GM12892 (cell line): Measurements from ENCODE around the gene MAD2L2.

Experiments
- DNase-seq: peaks from one replicate; pipeline ENCODE4 v3.0.0; 2011; ENCODE audit not compliant: insufficient read length
- FAIRE-seq: peaks from 2 replicates; lab custom pipeline; 2011; peaks lifted over from hg19 to GRCh38; lab: Jason Lieb, UNC
- POLR2A ChIP-seq: IDR thresholded peaks from 2 replicates; pipeline ENCODE4 v1.6.1; 2011; ENCODE audit warnings: low read depth, low read length, control low read depth
- POLR2AphosphoS5 ChIP-seq: IDR thresholded peaks from 2 replicates; pipeline ENCODE4 v1.6.1; 2011; ENCODE audit warnings: low read depth, low read length, control low read depth
- TAF1 ChIP-seq: IDR thresholded peaks from 2 replicates; pipeline ENCODE4 v1.6.1; 2011; ENCODE audit warnings: low read depth, mild to moderate bottlenecking, control low read depth, low read length, borderline replicate concordance

The MAD2L2 gene

DNA sequence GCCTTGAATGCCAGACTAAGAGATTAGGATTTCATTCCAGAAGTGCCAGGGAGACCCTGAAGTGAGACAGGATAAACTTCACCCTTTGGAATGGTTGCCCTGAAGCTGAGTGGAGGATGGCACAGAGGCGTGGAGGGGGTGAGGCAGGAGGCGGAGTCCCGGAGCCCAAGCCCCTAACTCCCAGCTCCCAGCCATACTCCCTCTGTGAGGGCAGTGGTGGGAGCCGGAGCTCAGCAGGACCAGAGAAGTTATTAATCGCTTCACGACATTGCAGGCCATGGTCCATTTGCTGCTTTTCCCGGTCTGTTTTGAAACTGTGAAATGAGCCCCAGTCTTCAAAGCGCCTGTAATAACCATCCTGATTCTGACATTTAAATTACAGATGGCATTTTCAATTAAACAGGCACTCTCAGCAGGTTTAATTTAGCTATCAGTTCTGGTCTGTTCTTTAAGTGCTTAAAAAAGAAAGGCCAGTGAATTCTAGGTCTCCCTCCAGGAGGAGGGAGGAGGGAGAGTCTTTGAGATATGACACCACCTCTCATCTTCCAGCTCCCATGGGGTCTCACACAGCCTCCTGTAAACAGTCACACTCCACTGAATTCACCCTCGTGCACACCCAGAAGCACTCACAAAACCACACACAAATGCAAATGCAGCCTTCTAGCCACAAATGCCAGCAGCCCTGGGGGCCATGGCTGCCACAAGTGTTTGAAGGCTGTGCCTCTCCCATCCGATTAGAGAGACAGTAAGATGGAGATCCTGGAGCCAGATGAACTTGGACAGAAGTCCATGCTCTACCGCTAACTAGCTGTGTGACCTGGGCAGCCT, 46.4 kb downstream of the MAD2L2 start:
- DNase-seq = no peak
- TF ChIP-seq POLR2A = no peak
- no peak for TF ChIP-seq POLR2AphosphoS5
- no peak for TF ChIP-seq TAF1
- FAIRE-seq = no peak

DNA sequence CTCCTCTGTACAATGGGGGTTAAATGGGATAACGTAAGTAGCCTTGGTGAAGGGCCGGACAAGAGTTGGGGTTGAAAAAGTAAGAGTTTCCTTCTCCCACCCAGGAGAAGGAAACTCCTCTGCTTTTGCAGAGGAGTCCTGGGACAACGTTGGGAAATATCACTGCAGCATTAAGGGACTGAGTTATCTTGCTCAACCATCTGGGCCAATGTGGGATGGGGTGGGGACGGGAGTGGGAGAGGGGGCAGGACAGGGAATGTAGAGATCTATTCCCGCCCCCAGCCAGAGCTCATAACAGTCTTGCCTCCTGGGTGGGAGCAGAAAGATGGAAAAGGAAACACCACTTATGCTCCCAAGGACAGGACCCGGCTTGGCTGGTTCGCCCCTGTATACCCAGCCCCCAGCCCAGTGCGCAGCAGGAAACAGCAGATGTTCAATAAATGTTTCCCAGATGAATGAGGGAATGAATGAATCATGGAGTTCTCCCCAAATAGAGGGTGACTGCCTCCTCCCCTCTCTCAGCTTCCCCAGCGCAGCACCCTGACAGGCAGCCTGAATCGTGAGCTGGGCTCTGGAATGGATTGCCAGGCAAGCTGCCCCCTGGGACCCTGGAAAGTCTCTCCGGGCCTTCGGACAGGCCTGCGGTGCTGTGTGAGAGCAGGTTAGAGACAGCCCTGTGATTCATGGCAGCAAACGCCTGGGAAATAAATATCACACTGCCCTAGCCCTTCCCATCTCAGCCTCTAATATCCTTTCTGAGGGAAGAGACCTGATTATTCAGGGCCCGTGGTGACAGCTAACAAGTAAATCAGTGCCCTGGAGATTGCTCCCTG, 51.5 kb downstream of the MAD2L2 start:
- TF ChIP-seq POLR2AphosphoS5 (no peak), POLR2A (no peak), TAF1 (no peak)
- DNase-seq = no peak
- no peak for FAIRE-seq

DNA sequence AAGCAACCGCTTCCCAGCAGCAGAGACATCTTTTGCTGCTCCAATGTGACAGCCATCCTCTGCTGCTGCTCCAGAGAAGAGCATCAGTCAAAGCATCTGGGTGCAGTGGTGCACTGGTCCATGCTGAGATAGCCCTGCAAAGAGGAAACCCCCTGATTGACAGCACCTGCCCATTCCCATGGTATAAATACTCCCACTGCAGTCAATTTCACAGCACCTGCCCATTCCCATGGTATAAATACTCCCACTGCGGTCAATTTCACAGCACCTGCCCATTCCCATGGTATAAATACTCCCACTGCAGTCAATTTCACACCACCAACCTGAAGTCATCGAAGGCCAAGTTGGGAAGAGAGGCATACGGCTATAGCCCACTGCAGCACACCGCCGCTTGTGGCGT, 52.2 kb downstream of the MAD2L2 start:
- TF ChIP-seq POLR2A = no peak
- TF ChIP-seq TAF1 = no peak
- no peak for TF ChIP-seq POLR2AphosphoS5
- no peak for FAIRE-seq
- DNase-seq = no peak

DNA sequence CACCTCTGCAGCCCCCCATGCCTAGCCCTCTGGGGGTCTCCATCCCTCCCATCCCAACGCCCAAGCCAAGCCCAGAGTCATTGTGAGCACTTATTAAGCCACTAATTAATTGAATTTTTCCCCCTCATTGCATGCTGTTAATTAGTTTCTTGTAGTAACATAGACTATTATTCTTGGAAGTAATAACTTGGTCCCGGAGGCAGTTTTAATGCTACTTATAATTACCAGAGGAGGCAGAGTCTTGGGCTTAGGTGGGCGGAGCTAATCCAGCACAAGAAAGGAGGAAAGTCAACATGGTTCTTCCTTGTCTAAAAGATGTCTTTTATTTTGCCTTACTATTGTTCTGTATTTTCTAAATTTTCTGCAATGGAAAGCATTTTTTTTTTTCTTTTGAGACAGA, 54.4 kb downstream of the MAD2L2 start:
- no peak for FAIRE-seq
- DNase-seq = no peak
- no peak for TF ChIP-seq TAF1
- TF ChIP-seq POLR2AphosphoS5 = no peak
- TF ChIP-seq POLR2A = no peak
